ENCODE data around the gene GRIK3. TPM values are rescaled to one million over a fixed set of nuclear protein-coding genes. Genes with fewer than 3 reads are reported as not detected.

GRIK3 gene
- polyA plus RNA-seq, 3 donors: 2.8 to 3.3 (median 3.1) TPM

DNA sequence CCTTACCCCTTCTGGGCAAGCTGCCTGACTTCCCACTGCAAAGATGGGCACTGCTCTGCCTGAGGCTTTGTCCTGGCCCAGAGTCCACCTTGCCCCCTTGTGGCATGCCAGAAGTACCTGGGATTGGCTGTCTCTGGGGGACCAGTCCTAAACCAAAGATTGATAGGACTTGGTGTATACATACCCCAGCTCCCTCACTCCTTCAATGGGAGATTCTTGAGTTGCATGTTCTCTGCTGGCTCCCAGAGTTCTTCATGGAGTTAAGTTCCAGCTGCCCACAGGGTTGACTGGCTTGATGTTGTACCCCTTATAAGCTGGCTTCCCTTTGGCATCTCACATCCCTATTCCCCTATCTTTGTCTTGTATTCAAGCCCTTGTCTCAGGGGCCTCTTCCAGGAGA is 244.8 kb downstream of the GRIK3 start:
- DNase-seq (ENCODE audit: extremely low read depth in 1 of 11, low read depth in 9 of 11, low spot score in 4 of 11): no peak

- DNase-seq (ENCODE audit: extremely low read depth in 1 of 11, low read depth in 9 of 11, low spot score in 4 of 11): no peak
These were observed 246.9 kb downstream of the GRIK3 start for GRCh38 chr1:36787312-36787913.

- no peak for DNase-seq (ENCODE audit: extremely low read depth in 1 of 11, low read depth in 9 of 11, low spot score in 4 of 11)
These were observed 247.9 kb downstream of the GRIK3 start for GRCh38 chr1:36786425-36786824.

DNA sequence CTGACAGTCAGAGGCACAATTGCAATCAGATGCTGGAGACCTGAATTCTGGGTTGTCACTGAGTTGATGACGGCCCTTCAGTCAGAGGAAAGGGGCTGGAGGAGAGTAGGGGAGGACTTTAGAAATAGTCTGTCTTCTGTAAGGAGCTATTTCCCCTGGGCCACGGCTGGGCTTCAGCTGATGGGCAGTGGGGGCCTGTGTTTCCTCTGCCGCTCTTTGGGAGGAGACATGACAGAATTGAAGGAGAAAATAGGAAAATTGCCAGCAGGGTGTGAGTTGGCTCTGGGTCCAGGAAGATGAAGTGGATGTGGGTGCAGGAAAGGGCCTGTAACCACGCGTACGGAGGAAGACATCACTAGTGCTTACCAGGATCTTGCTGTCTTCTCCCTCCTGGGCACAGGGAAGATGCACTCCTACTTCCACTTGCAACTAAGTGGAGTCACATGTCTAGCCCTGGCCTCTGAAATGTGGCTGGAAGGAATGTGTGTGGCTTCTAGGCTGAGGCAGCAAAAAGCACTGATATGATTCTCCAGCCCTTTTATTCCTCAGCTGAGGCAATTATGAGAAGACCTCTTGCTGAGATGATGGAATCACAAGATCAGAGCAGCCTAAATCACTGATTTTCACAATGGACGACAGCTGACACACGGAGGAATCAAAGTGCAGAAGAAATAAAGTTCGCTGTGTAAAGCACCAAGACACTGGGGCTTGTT is 250.0 kb downstream of the GRIK3 start:
- no peak for DNase-seq (ENCODE audit: extremely low read depth in 1 of 11, low read depth in 9 of 11, low spot score in 4 of 11)

- no peak for DNase-seq (ENCODE audit: extremely low read depth in 1 of 11, low read depth in 9 of 11, low spot score in 4 of 11)
These were observed 250.8 kb downstream of the GRIK3 start for GRCh38 chr1:36783475-36783874.

- DNase-seq (ENCODE audit: extremely low read depth in 1 of 11, low read depth in 9 of 11, low spot score in 4 of 11): no peak
These were observed 251.5 kb downstream of the GRIK3 start for GRCh38 chr1:36782785-36783184.

GRCh38 chr1:36782085-36782484 is 252.2 kb downstream of the GRIK3 start:
- no peak for DNase-seq (ENCODE audit: extremely low read depth in 1 of 11, low read depth in 9 of 11, low spot score in 4 of 11)

- DNase-seq (ENCODE audit: extremely low read depth in 1 of 11, low read depth in 9 of 11, low spot score in 4 of 11): no peak
These were observed 253.2 kb downstream of the GRIK3 start for GRCh38 chr1:36781098-36781497.

- DNase-seq (ENCODE audit: extremely low read depth in 1 of 11, low read depth in 9 of 11, low spot score in 4 of 11): no peak
These were observed 255.6 kb downstream of the GRIK3 start for GRCh38 chr1:36778740-36779139.

DNA sequence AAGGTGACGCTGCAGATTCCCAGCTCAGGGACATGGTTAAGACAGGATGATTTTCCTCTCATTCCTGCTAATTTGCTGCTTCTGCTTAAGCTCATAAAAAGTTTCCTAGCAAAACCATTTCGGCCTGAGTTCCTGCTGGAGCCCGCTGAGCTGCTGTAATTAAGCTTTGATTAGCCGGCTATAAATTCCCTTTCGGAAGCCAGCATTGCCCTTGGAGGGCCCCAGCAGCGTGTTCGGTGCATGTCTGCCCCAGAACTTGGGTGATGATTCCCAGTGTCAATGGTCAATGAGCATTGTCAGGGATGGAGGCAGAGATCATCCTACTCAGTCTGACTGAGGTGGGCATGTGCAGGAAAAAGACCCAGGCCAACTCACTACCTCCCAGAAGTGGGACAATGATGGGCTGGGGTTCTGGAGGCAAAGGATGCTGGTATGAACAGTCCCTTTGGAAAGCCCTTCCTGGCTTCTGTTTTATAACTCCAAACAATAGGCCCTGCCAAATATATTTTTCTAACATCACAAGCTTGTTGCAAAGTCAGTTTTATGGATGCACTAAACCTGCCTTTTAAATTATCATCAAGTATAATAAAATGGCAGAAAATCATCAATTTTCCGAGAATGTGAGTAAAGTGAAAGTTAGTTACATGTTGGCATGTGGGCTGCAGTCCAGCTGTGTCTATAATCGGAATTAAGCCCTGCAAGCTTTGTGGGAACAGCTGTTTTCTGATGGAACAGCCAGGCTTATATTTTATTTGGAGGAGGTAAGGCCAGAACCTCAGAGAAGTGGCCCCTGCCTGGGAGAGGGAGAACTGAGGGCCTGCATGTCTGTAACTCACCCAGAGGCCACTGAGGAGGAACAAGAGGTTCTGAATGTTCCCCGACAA is 257.1 kb downstream of the GRIK3 start:
- DNase-seq (ENCODE audit: extremely low read depth in 1 of 11, low read depth in 9 of 11, low spot score in 4 of 11): peak in 10 of 11 donors; percentile 17 to 52 (median 32)

GRCh38 chr1:36776256-36776655 is 258.1 kb downstream of the GRIK3 start:
- DNase-seq (ENCODE audit: extremely low read depth in 1 of 11, low read depth in 9 of 11, low spot score in 4 of 11): no peak

GRCh38 chr1:36775716-36776115 is 258.6 kb downstream of the GRIK3 start:
- DNase-seq (ENCODE audit: extremely low read depth in 1 of 11, low read depth in 9 of 11, low spot score in 4 of 11): no peak

DNA sequence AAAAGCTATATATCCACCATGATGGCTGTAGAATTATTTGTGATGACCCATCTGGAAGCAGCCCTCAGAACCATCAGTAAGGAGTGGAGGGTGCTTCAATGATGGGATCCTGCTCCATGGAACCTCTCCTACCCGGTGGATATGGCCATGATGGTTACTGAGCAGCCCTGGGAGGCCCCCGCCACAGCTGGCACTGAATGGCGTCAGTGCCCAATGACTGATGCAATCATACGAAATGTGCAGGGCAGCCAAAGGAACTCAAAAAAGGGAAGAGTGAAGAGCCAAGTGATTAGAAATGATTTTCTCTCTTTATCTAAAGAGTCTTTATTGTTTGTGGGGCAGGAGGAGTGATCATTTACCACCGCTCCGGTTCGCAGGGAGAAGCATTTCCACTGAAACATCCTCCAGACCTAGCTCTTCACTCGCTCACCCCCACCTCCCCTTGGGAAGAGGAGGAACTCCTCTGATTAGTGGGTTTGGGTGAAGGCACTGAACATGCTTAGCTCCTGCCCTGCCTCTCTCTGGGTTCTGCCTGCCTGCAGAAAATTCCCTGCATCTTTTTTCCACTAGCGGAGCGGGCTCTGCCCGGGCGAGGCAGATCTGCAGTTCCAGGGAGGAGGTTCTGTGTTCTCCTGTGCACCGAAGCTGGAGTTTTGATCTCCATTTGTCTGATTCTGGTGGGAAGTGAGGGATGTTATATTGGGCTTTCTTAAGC is 260.3 kb downstream of the GRIK3 start:
- DNase-seq (ENCODE audit: extremely low read depth in 1 of 11, low read depth in 9 of 11, low spot score in 4 of 11): no peak

DNA sequence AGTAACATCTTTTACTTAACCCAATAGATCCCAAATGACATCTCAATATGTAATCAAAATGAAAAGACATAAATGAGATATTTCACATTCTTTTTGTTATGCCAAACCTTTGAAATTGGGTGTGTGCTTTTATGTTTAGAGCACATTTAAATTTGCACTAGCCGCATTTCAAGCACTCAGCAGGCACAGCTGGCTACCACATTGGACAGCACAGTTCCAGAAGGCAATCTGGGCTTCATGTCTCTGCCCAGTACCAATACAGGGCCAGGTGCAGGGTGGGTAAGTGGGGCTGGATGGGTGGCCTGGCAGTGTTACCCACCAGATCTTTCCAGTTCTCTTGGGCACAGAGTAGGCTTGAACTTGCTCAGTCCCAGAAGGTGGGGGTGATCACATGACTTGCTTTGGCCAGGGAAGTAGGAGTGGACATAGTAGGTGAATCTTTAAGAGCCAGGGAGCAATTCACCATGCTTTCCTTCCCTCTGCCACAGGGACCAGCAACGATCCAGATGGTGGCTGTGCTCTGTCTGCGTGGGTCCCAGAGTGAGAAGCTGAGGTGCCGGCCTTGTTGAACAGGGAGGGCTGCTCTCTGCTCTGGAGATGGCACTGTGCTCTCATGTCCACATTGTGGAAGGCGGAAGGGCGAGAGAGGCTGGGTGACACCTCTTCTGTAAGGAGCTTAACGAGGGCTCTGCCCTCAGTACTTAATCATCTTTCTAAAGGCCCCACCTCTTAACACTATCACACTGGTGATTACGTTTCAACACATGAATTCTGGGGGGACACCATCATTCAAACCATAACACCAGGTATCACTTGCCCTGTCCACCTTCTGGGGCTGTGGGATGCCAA is 261.4 kb downstream of the GRIK3 start:
- no peak for DNase-seq (ENCODE audit: extremely low read depth in 1 of 11, low read depth in 9 of 11, low spot score in 4 of 11)

DNA sequence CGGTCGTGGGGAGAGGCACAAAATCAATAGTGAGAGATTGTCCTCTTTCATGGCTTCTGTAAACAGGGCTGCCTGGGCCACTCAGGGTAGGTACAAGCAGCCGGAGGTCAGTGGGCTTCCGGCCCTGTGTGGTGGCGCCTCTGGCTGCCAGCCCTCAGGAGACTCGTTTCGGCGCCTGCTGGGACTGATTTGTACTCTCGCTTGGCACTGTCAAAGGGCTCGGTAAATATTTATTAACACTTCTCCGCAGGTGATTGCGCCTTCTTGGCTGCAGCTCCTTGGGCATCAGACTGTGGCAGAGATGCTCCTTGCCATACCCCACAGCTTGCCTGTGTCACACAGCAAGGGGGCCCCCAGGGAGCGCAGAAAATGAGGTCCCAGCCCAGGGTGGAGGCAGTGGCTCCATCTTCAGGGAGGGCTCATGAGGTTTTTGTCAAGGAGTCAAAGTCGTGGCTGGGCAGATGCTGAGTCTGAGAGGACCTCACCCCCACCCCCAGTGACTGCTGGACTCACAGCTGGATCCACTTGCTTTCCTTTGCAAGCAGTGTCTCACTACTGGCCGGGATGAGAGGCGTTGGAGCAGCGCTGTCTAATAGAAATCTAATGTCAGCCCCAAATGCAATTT is 262.5 kb downstream of the GRIK3 start:
- no peak for DNase-seq (ENCODE audit: extremely low read depth in 1 of 11, low read depth in 9 of 11, low spot score in 4 of 11)

DNA sequence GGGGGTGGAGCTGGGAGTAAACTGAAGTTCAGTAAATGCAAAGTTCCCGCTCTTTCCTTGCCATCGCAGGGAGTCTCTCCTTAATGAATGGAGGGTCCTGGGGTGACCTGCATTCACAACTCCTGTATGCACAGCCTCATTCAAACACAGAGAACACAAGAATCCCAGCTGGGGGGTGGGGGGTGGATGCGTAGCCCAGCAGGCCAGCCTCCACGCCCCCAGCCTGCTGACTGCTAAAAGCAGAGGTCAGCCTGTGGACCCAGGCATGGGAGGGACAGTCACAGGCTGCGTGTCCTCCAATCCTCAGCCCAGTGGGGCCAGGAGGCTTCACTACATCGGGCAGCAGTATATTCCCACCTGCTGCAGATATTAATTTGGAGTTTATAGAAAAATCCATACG is 263.1 kb downstream of the GRIK3 start:
- DNase-seq (ENCODE audit: extremely low read depth in 1 of 11, low read depth in 9 of 11, low spot score in 4 of 11): no peak

GRCh38 chr1:36769886-36770830 is 264.2 kb downstream of the GRIK3 start:
- no peak for DNase-seq (ENCODE audit: extremely low read depth in 1 of 11, low read depth in 9 of 11, low spot score in 4 of 11)

All from renal cortex interstitium (tissue), 11 donors.